Bone marrow (tissue), 2 donors: ENCODE results near the gene EIF2B1.
A peak's percentile ranks its signal among the peaks of the same experiment; 100 is the strongest.
"Not testable (repeated sequence)": the region's sequence is repeated elsewhere in the genome, so short reads cannot be mapped to it uniquely, and the experiment has no call there.

Source experiments
- DNase-seq, 2 donors: peaks; one replicate each; lab custom pipeline; 2025; lab: John Stamatoyannopoulos, UW

EIF2B1 gene

GRCh38 chr12:123617580-123617979, 15.9 kb downstream of the EIF2B1 start:
- no peak for DNase-seq

- no peak for DNase-seq
Observed at GRCh38 chr12:123617144-123617543, 16.3 kb downstream of the EIF2B1 start.

- no peak for DNase-seq
Observed at GRCh38 chr12:123614531-123614930, 19.0 kb downstream of the EIF2B1 start.

GRCh38 chr12:123614110-123614509, 19.4 kb downstream of the EIF2B1 start:
- no peak for DNase-seq

GRCh38 chr12:123608182-123608581, 25.3 kb downstream of the EIF2B1 start:
- no peak for DNase-seq

GRCh38 chr12:123607756-123608155, 25.7 kb downstream of the EIF2B1 start:
- no peak for DNase-seq

- not testable (repeated sequence) for DNase-seq
Observed at GRCh38 chr12:123603495-123603894, 30.0 kb downstream of the EIF2B1 start.

- no peak for DNase-seq
Observed at GRCh38 chr12:123602651-123603195, 30.8 kb downstream of the EIF2B1 start.

GRCh38 chr12:123601602-123602489, 31.6 kb downstream of the EIF2B1 start, which contains the start of gene DDX55:
DDX55 (plus strand) TSS chr12:123602099; CDS start chr12:123602149, 50 bp downstream.
- DNase-seq, result peak; percentile 52 to 79

- DNase-seq, result no peak
Observed at GRCh38 chr12:123599721-123600120, 33.8 kb downstream of the EIF2B1 start.

- no peak for DNase-seq
Observed at GRCh38 chr12:123599310-123599709, 34.2 kb downstream of the EIF2B1 start.

GRCh38 chr12:123598522-123598921, 35.0 kb downstream of the EIF2B1 start:
- DNase-seq, result no peak

GRCh38 chr12:123597100-123597499, 36.4 kb downstream of the EIF2B1 start:
- DNase-seq, result no peak

- DNase-seq, result no peak
Observed at GRCh38 chr12:123595729-123596128, 37.8 kb downstream of the EIF2B1 start.

- DNase-seq, result no peak
Observed at GRCh38 chr12:123591702-123592481, 41.6 kb downstream of the EIF2B1 start.

- no peak for DNase-seq
Observed at GRCh38 chr12:123580772-123581171, 52.7 kb downstream of the EIF2B1 start.

GRCh38 chr12:123578829-123579228, 54.7 kb downstream of the EIF2B1 start:
- DNase-seq, result not testable (repeated sequence)

GRCh38 chr12:123578243-123578642, 55.2 kb downstream of the EIF2B1 start:
- DNase-seq, result no peak

GRCh38 chr12:123576611-123577010, 56.9 kb downstream of the EIF2B1 start:
- DNase-seq, result no peak

GRCh38 chr12:123573870-123574269, 59.6 kb downstream of the EIF2B1 start:
- no peak for DNase-seq

GRCh38 chr12:123572391-123572790, 61.1 kb downstream of the EIF2B1 start:
- DNase-seq, result no peak

- DNase-seq, result no peak
Observed at GRCh38 chr12:123571343-123571813, 62.1 kb downstream of the EIF2B1 start.
